Activated gamma-delta T cell (primary cell): Measurements from ENCODE around the gene SZT2.
"Not testable (repeated sequence)": the region's sequence is repeated elsewhere in the genome, so short reads cannot be mapped to it uniquely, and the experiment has no call there.

ENCODE experiments used
- DNase-seq: peaks from one replicate; lab custom pipeline; 2025; lab: John Stamatoyannopoulos, UW

The SZT2 gene

DNA sequence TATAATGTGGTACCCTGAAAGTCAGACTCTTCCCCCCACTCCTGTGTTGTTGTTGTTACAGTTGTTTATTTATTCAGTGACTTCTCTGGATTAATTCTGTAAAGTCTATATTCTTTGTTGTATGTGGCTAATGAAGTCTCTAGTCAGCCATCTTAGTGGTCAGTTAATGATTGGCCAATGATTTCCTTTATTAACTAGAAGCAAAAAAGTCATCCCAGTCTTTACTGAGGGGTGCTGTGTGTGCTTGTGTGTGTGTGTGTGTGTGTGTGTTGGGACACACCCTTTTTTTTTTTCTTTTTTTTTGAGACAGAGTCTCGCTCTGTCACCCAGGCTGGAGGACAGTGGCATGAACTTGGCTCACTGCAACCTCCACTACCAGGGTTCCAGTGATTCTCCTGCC lies 101.4 kb downstream of the SZT2 start:
- DNase-seq, result no peak

DNA sequence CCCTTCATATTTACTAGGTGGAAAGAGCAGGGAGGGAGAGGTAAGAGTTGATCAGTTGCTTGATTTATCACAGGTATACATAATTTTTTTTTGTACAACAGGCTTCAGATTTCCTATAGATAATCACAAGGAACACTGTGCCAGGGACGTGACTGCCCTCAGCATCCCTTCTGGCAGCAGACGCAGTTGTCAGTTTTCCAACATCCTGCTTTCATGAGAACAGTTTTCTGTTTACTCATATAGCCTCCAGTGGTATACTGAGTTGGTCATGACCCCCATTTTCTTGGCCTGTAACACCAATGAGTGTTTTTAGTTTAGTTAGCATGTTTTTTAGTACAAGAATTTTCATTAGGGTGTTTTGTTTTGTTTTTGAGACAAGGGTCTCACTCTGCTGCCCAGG lies 103.1 kb downstream of the SZT2 start:
- DNase-seq, result no peak

GRCh38 chr1:43493661-43494450 lies 104.2 kb downstream of the SZT2 start:
- DNase-seq, result no peak

GRCh38 chr1:43495204-43495603 lies 105.5 kb downstream of the SZT2 start:
- DNase-seq, result no peak

DNA sequence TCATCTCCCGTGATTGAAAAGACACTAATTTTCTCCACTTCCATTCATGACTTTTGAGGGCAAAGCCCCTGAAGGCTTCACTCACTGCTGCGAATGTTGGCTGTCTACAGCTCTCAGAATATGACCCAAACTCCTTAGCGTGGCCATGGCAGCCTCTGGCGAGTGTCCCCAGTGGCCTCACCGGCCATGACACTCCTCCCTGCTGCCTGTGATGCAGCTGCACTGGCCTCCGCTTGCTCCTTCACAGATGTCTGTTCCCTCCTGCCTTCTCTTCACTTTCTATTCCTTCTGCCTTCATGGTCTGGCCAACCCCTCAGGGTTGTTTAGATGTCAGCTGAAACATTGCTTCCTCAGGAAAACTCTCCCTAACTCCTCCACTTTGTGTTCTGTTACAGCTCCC lies 110.2 kb downstream of the SZT2 start:
- no peak for DNase-seq

GRCh38 chr1:43501806-43502205 lies 112.1 kb downstream of the SZT2 start:
- not testable (repeated sequence) for DNase-seq

DNA sequence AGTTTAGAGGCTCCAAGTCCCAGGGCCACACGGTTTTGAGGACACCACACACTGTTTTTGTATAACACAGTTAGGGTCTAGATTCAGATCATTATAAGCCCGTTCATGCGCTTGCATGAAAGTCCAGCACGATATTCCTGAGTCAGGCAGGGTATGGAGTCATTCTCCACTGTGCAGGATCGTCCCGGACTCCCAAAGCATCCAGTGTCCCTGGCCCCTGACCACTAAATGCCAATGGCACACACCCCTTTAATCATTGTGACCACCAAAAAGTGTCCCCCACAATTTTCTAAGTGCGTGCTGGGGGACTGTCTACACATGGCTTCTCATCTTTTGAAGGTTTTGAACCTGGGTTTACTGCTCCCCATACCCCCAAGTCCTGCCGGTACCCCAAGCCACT lies 113.8 kb downstream of the SZT2 start:
- no peak for DNase-seq
